Erythroblast (primary cell): Measurements from ENCODE around the gene CCR7.

ENCODE experiments used
- GATA1 ChIP-seq: IDR thresholded peaks from 2 replicates; pipeline ENCODE4 v1.6.1; 2011; ENCODE audit warnings: low read depth, mild to moderate bottlenecking, control low read depth, low read length, moderate library complexity
- POLR2A ChIP-seq: IDR thresholded peaks from 2 replicates; pipeline ENCODE4 v1.6.1; 2011; ENCODE audit warnings: mild to moderate bottlenecking, low read length

DNA sequence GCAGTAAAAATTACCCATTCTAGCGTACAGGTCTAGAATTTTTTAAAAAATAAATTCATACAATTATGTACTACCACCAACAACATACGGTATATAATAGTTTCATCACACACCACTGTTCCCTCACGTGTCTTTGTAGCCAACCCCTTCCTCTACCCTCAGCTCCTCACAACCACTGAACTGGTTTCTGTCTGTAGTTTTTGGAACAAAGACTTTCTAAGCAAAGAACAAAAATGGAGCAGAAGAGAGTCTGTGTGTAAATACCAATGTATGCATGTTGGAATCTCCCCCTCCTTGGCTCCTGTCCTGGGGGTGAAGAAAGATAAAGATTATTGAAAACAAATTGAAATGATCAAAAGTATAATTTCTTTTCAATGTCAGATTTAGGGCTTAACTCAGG lies 31.9 kb upstream of the CCR7 start:
- TF ChIP-seq POLR2A (no peak), GATA1 (no peak)
